Astrocyte of the spinal cord (primary cell): ENCODE data around the gene LZIC.
"Not testable (repeated sequence)": the region's sequence is repeated elsewhere in the genome, so short reads cannot be mapped to it uniquely, and the experiment has no call there.

Experiments
- DNase-seq: peaks from one replicate; pipeline ENCODE4 v3.0.0; 2011; ENCODE audit warnings: low read depth, low spot score
- H3K4me3 ChIP-seq: 2 replicates; pipeline ENCODE4 v1.5.1; 2011; ENCODE audit warnings: low read depth, mild to moderate bottlenecking, low read length, moderate library complexity
- in situ Hi-C: cut with HindIII; loops from 2 replicates; pipeline ENCODE4 v1.10.0; 2017; ENCODE audit warnings: low sequenced_read_pairs
- TF ChIP-seq, protein P1 (sequence below): IDR thresholded peaks from 2 replicates; pipeline ENCODE4 v1.5.1; 2012; ENCODE audit warnings: low read depth, mild to moderate bottlenecking, low read length, inconsistent platforms

LZIC gene

DNA sequence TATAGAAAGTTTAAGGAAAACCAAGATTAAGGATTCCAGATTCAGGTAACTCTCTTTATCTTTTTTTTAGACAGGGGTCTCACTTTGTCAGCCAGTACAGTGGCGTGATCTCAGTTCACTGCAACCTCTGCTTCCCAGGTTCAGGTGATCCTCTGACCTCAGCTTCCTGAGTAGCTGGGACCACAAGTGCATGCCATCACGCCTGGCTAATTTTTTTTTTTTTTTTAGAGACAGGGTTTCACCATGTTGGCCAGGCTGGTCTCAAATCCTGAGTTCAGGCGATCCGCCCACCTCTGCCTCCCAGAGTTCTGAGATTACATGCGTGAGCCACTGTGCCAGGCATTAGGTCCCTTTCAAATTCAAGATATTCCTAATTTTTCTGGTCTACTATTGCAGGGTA lies 15.9 kb downstream of the LZIC start:
- in situ Hi-C loops = no loop called here
- DNase-seq = no peak
- TF ChIP-seq, protein P1, sequence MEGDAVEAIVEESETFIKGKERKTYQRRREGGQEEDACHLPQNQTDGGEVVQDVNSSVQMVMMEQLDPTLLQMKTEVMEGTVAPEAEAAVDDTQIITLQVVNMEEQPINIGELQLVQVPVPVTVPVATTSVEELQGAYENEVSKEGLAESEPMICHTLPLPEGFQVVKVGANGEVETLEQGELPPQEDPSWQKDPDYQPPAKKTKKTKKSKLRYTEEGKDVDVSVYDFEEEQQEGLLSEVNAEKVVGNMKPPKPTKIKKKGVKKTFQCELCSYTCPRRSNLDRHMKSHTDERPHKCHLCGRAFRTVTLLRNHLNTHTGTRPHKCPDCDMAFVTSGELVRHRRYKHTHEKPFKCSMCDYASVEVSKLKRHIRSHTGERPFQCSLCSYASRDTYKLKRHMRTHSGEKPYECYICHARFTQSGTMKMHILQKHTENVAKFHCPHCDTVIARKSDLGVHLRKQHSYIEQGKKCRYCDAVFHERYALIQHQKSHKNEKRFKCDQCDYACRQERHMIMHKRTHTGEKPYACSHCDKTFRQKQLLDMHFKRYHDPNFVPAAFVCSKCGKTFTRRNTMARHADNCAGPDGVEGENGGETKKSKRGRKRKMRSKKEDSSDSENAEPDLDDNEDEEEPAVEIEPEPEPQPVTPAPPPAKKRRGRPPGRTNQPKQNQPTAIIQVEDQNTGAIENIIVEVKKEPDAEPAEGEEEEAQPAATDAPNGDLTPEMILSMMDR = no peak
- H3K4me3 ChIP-seq = no peak overlapping the region

DNA sequence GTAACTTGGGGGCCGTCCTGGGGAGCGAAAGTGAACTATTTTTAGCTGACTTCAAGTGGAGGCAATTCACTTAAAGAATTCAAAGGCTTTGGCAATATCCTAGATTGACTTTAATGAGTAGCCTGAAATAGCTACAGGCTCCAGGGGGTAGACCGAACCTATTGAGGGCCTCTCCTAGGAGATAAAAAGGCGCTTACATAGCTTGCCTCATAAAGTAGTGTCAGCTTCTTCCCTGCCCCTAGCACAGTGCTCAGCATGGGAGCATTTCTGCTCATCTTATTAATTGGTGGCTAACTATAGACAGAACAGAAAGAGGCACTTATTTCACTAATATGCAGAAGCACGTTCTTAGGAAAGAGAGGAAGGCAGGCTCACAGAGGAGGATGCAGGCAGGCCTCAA lies 20.8 kb downstream of the LZIC start:
- no peak overlapping the region for H3K4me3 ChIP-seq
- in situ Hi-C loops = no loop called here
- TF ChIP-seq, protein P1 = no peak
- DNase-seq = peak; percentile 19

DNA sequence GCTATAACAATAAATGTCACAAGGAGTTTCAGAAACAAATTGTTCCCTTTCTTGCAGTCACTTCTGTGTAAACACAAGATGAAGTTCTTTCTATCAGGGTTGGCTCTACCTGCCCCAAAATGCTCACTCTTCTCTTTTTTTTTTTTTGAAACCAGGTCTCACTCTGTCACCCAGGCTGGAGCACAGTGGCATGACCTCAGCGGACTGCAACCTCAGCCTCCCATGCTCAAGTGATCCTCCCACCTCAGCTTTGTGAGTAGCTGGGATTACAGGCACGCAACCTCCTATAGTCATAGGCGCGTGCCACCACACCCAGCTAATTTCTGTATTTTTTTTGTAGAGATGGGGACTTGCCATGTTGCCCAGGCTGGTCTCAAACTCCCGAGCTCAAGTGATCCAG lies 22.6 kb downstream of the LZIC start:
- H3K4me3 ChIP-seq = no peak overlapping the region

DNA sequence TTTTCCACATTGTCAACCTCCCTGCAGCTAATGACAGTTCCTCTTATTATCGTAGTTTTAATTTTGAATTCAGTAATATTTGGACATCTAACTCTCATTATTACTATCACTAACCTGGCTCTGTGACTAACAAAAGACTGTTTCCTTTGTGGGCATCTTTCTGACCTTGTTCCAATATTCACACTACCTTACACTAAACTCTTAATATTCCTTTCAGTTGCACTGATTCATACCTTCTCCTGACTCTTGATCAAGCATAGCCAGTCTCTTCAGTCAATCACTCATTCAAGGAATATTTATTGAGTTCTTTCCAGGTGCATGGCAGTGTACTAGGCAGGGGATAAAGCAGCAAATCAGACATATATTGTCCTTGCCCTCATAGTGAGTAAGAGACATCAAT lies 25.3 kb downstream of the LZIC start:
- TF ChIP-seq, protein P1 = no peak
- no peak overlapping the region for H3K4me3 ChIP-seq
- in situ Hi-C loops = no loop called here
- no peak for DNase-seq

More for the DNA sequence above, 22.6 kb downstream of the LZIC start:
- in situ Hi-C loops = no loop called here
- DNase-seq = no peak
- TF ChIP-seq, protein P1 = no peak

DNA sequence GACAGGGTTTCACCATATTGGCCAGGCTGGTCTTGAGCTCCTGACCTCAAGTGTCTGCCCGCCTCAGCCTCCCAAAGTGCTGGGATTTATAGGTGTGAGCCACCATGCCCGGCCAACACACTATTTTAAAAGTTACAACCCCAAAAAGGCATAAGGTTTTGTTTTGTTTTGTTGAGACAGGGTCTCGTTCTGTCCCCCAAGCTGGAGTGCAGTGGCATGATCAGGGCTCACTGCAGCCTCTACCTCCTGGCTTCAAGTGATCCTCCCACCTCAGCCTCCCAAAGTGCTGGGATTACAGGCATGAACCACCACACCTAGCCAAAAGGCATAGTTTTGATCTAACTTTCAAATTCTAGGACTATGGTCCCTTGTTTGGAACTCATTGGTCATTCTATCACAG lies 25.7 kb downstream of the LZIC start:
- in situ Hi-C loops, H3K4me3 ChIP-seq, DNase-seq: not testable (repeated sequence)

DNA sequence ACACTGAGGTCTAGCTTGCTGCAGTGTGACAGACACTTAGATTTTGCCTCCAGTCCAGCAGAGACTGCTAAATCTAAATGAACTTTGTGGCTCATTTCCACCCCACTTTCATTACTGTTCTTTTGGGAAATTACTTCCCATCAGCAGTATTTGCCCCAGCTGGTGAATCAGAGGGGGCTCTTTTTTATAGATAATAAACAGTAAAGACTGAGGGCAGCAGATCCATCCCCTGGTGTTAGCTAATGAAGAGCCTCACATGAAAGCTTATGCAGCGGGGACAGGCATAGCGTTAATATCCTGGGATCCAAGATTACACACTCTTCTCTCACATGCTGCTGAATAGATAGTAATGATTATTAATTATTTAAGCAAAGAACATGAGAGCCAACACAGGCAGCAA lies 26.7 kb downstream of the LZIC start:
- no peak overlapping the region for H3K4me3 ChIP-seq
- in situ Hi-C loops = no loop called here
- TF ChIP-seq, protein P1 = no peak
- no peak for DNase-seq

DNA sequence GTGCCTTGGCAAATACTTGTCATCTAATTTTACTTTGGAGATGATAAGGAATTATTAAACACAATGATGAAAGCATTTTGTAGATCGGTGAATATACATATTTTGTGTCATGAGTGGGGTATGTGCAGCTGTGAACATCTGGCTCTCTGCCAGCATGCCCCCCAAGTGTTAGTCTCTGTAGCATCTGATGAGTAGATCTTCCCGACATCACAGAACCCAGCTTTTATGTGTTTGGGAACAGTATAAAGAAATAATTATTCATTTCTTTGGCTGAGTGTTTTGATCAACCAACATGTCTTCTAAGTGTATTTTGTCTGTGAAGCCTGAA lies 28.6 kb downstream of the LZIC start:
- no peak overlapping the region for H3K4me3 ChIP-seq
- TF ChIP-seq, protein P1 = no peak
- no peak for DNase-seq
- in situ Hi-C loops = no loop called here
